ENCODE data around the gene ANXA10.

- TF ChIP-seq, protein P1, sequence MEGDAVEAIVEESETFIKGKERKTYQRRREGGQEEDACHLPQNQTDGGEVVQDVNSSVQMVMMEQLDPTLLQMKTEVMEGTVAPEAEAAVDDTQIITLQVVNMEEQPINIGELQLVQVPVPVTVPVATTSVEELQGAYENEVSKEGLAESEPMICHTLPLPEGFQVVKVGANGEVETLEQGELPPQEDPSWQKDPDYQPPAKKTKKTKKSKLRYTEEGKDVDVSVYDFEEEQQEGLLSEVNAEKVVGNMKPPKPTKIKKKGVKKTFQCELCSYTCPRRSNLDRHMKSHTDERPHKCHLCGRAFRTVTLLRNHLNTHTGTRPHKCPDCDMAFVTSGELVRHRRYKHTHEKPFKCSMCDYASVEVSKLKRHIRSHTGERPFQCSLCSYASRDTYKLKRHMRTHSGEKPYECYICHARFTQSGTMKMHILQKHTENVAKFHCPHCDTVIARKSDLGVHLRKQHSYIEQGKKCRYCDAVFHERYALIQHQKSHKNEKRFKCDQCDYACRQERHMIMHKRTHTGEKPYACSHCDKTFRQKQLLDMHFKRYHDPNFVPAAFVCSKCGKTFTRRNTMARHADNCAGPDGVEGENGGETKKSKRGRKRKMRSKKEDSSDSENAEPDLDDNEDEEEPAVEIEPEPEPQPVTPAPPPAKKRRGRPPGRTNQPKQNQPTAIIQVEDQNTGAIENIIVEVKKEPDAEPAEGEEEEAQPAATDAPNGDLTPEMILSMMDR (IDR thresholded peaks at IDR 0.05) = no peak
- no peak for TF ChIP-seq POLR2A (IDR thresholded peaks at IDR 0.05)
Observed at GRCh38 chr4:168119100-168119499, 26.8 kb downstream of the ANXA10 start.
